BJ (cell line): ENCODE measurements around the gene NAIF1. TPM values are rescaled to one million over a fixed set of nuclear protein-coding genes. Genes with fewer than 3 reads are reported as not detected.

ENCODE experiments used
- CTCF ChIA-PET: fragments of 350-600 bp; formaldehyde crosslinking; extraction: SDS; loops from one replicate; lab custom pipeline; 2021; ENCODE audit warnings: antibody characterized with exemption, inconsistent platforms; lab: Yijun Ruan, JAX
- POLR2A ChIA-PET: fragments of 300-600 bp; sonication (Branson Sonifier 250); formaldehyde crosslinking; extraction: SDS; loops from one replicate; lab custom pipeline; 2021; ENCODE audit warnings: antibody characterized with exemption; lab: Charles Lee
- DNase-seq: peaks from one replicate; pipeline ENCODE4 v3.0.0-alpha.2; 2011; ENCODE audit warnings: low read depth
- H3K27me3 ChIP-seq: 2 replicates; pipeline ENCODE4 v1.6.0; 2011; ENCODE audit warnings: low read length; ENCODE audit not compliant: control insufficient read depth, insufficient read depth
- H3K36me3 ChIP-seq: 2 replicates; pipeline ENCODE4 v1.5.1; 2011; ENCODE audit warnings: low read length; ENCODE audit not compliant: control insufficient read depth, insufficient read depth
- H3K4me3 ChIP-seq: 2 replicates; pipeline ENCODE4 v1.5.1; 2011; ENCODE audit warnings: low read depth, mild to moderate bottlenecking, control low read depth, low read length
- polyA plus RNA-seq: library from polyadenylated mRNA; depleted of rRNA; stranded (reverse); fragments of >200 nt; gene quantifications from 2 replicates; pipeline ENCODE4 v1.2.3, GENCODE V29; 2011
- TF ChIP-seq, protein P1 (sequence below): IDR thresholded peaks from 2 replicates; pipeline ENCODE4 v1.5.1; 2011; ENCODE audit warnings: low read depth, mild to moderate bottlenecking, control low read depth, inconsistent platforms, low read length, moderate library complexity; ENCODE audit not compliant: insufficient read depth

Gene NAIF1
- polyA plus RNA-seq, 1 experiment: 10.6 TPM

DNA sequence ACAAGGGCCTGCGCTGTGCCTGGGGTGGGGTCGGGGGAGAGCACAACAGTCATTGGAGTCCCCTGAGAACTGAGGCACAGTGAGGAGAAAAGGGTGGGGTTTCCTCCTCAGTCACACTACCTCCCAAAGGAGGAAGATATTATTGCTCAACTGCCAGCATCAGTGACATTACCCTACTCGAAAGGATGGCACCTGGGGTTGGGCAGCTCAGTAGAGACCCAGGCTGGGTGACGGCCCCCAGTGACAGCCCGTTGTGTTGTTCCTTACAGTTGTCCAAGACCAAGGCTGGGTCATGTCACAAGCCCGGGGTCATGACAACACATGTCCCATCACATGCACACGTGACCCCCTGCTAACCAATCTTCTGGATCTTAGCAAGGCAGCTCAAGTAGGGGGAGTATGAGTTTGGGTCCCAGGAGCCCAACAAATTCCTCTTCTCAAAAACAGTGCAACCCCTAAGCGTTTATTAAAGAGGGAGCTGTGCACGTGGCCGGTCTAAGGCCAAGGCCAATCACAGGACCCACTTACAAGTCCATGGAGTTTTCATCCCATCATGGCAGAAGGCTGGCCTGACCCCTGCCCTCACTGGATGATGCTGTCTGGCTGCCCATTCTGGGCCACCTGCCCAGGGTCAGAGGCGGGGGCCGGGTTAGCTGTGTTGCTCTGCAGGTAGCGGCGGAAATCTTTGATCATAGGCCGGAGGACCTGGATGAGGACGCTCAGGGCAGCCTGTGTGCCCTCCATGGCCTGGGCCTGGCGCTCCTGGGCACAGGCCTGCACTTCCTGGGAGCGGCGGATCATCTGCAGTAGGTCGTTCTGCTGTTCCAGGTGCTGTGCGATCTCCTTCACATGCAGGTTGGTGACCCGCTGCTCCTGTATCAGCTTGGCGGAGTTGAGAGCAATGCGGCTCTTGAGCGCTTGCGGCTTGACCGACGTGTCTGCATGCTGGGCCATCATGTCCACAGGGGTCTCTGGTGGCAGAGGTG lies 4.0 kb downstream of the NAIF1 start:
- no peaks in the 10 kb centered on the region for H3K27me3 ChIP-seq
- CTCF ChIA-PET: interaction anchor here (1.1 kb wide), 1 partner anchor 55 kb away, joined by 3 read pairs; no protein-coding TSS in a partner anchor
- TF ChIP-seq, protein P1, sequence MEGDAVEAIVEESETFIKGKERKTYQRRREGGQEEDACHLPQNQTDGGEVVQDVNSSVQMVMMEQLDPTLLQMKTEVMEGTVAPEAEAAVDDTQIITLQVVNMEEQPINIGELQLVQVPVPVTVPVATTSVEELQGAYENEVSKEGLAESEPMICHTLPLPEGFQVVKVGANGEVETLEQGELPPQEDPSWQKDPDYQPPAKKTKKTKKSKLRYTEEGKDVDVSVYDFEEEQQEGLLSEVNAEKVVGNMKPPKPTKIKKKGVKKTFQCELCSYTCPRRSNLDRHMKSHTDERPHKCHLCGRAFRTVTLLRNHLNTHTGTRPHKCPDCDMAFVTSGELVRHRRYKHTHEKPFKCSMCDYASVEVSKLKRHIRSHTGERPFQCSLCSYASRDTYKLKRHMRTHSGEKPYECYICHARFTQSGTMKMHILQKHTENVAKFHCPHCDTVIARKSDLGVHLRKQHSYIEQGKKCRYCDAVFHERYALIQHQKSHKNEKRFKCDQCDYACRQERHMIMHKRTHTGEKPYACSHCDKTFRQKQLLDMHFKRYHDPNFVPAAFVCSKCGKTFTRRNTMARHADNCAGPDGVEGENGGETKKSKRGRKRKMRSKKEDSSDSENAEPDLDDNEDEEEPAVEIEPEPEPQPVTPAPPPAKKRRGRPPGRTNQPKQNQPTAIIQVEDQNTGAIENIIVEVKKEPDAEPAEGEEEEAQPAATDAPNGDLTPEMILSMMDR: no peak
- POLR2A ChIA-PET: no interaction called here
- peaks cover 8% of the 10 kb centered on the region for H3K36me3 ChIP-seq
- no peak for DNase-seq
- H3K4me3 ChIP-seq: no peak overlapping the region

DNA sequence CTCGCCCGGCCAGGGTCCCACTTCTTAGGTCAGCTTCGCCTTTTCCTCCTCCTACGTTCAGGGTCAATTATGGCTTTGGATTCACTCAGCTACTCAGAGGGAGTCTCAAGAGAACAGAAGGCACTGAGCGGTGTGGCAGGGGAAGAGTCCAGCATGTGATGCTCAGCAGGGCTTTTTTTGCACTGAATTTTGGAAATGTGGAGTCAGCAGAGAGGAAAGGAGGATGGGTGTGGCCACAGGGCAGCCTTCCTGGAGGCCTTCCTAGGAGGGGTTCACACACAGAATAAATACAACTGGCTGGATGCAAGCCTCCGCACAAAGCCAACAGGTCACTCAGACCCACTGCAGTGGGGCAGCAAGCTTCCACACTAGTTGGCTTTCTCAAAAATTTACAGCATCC lies 4.8 kb downstream of the NAIF1 start:
- CTCF ChIA-PET: interaction anchor here (1.3 kb wide), 1 partner anchor 119 kb away, joined by 3 read pairs; no protein-coding TSS in a partner anchor
- POLR2A ChIA-PET: no interaction called here
- Histone ChIP-seq H3K27me3 (no peaks in the 10 kb centered on the region), H3K36me3 (peaks cover 8% of the 10 kb centered on the region), H3K4me3 (no peak overlapping the region)
- TF ChIP-seq, protein P1: no peak
- DNase-seq: no peak

DNA sequence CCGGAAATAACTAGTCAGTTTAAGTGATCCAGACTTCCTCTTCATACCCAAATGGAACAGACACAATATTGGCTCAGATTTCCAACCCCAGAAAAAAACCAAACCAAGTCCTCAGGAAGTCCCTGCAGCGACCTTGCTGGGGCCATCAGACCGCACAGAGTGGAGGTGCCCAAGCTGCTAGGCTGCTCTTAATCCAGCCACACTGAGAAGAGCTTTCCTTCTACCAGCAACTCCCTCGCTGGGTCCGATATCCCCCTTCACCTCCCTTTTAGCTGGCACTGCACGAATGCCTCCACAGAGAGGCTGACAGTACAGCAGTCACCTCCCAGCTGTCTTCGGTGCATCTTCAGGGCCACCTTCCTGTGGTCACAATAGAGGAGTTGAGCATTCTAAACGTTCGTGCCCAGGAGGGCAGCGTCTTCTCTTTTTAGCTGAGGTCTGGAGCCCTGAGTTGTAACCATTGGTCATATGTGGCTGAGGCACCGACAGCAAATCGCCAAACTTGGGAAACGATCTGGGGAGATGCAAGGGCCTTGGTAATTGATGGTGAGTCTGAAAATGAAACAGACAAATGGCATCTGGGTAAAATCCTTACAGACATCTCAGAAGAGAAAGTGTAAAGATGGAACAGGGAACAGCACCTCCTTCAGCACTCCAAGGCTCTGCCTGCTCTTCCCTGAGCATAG lies 5.7 kb downstream of the NAIF1 start:
- no peak for DNase-seq
- H3K27me3 ChIP-seq: no peaks in the 10 kb centered on the region
- no peak overlapping the region for H3K4me3 ChIP-seq
- TF ChIP-seq, protein P1: no peak
- peaks cover 8% of the 10 kb centered on the region for H3K36me3 ChIP-seq
- ChIA-PET CTCF (interaction anchor here (0.9 to 1.3 kb wide), 2 partner anchors 18 to 118 kb away, joined by 3 read pairs; no protein-coding TSS in a partner anchor), POLR2A (no interaction called here)

DNA sequence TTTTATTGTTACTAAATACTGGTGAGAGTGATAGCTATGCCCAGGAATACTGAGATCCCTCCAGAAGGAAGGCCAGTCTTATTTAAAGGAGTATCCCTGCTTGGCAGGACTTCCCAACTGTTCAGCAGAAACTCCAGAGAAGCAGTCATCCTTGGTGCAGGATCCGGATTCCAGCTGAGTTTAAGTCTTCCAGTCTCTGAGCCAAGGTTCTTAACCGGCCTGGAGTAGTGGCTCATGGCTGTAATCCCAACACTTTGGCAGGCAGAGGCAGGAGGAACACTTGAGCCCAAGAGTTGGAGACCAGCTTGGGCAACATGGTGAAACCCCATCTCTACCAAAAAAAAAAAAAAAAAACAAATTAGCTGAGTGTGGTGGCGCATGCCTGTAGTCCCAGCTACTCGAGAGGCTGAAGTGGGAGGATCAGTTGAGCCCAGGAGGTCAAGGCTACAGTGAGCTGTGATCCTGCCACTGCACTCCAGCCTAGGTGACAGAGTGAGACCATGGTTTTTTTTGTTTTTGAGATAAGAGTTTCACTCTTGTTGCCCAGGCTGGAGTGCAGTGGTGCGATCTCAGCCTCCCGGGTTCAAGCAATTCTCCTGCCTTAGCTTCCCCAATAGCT lies 7.6 kb downstream of the NAIF1 start:
- DNase-seq: no peak
- ChIA-PET POLR2A (no interaction called here), CTCF (no interaction called here)
- TF ChIP-seq, protein P1: no peak
- Histone ChIP-seq H3K36me3 (peaks cover 8% of the 10 kb centered on the region), H3K27me3 (no peaks in the 10 kb centered on the region), H3K4me3 (no peak overlapping the region)
